GM21447 (cell line): ENCODE results near the gene RRN3.
"Not testable (repeated sequence)": the region's sequence is repeated elsewhere in the genome, so short reads cannot be mapped to it uniquely, and the experiment has no call there.

ENCODE experiments used
- ATAC-seq: cut with Tn5 transposase; IDR thresholded peaks from one replicate; pipeline ENCODE4 v1.9.1; 2021; ENCODE audit not compliant: unreplicated experiment

RRN3 gene

GRCh38 chr16:15053904-15054303 is 40.2 kb downstream of the RRN3 start:
- ATAC-seq = no peak

DNA sequence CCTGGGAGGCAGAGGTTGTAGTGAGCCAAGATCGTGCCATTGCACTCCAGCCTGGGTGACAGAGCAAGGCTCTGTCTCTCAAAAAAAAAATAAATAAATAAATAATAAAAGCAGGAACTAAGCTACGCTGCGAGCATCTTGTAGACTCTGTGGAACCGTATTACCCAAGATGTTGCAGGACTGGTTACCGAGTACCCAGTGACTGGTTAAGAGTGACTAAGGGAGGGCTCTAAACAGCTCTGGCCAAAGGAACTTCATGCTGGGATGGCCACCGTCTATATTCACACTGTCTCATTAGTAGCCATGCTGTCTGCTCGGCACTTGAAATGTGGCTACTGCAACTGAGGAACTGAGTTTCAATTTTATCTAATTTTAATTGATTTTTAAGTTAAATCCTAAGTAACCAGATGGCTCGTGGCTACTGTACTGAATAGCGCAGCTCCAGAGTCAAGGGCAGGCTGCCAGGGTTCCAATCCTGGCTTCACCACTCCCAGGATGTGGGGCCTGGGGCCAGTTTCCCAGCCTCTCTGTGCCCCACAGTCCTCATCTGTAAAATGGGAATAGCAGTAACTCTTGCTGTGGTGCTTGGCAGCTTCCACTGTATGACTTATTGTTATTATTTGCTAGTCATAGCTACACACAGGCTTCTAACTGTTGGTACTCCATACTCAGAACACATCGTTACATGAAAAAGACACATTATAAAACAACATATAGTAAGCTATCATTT is 41.2 kb downstream of the RRN3 start:
- no peak for ATAC-seq

DNA sequence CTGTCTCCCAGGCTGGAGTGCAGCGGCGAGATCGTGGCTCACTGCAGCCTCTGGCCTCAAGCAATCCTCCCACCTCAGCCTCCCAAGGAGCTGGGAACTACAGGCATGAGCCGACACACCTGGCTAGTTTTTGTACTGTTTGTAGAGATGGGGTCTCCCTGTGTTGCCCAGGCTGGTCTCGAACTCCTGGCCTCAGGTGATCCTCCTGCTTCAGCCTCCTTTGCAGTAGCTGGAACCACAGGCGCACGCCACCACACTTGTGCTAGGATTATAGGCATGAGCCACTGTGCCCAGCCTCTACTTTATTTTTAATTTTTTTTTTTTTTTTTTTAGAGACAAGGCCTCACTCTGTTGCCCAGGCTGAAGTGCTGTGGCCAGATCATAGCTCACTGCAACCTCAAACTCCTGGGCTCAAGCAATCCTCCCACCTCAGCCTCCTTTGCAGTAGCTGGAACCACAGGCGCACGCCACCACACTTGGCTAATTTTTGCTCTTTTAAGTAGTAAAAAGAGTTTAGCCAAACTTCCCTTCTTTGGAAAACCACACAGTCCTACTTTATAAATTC is 42.6 kb downstream of the RRN3 start:
- no peak for ATAC-seq

GRCh38 chr16:15050440-15050839 is 43.6 kb downstream of the RRN3 start:
- ATAC-seq = not testable (repeated sequence)

DNA sequence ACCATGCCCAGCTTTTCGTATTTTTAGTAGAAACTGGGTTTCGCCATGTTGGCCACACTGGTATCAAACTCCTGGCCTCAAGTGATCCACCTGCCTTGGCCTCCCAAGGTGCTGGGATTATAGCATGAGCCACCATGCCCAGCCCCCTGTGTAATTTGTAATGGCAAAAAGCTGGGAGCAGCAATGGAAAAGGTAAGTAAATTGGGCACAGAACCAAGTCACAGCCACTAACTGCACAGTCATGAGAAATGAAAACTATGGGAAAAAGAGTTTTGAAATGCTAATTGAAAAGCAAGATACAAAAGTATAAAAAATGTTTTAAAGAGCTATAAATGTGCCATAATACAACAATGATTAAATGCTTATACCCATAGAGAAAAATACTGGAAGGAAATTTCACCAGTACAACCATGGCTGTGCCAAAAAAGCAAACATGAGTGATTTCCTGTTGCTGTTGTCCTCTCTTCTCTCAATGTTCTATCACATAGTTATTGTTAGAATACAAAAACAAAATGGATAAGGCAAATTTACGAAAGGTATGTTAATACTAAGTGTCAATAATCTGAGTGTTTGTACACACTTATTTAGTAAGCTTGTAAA is 44.4 kb downstream of the RRN3 start:
- no peak for ATAC-seq

GRCh38 chr16:15046692-15047376 is 47.2 kb downstream of the RRN3 start:
- ATAC-seq = no peak

DNA sequence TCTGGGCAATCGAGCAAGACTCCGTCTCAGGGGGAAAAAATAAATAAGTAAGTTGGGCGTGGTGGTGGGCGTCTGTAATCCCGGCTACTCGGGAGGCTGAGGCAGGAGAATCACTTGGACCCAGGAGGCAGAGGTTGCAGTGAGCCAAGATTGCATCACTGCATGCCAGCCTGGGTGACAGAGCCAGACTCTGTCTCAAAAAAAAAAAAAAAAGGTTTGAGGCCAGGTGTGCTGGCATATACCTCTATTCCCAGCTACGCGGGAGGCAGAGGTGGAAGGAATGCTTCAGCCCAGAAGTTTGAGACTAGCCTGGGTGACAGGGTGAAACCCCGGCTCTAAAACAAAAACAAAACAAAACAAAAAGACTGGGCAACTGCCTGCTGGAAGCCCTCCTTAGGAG is 48.8 kb downstream of the RRN3 start:
- ATAC-seq = not testable (repeated sequence)

- ATAC-seq = no peak
Measured at GRCh38 chr16:15044286-15044685, 49.8 kb downstream of the RRN3 start.

GRCh38 chr16:15043344-15043743 is 50.7 kb downstream of the RRN3 start:
- no peak for ATAC-seq

- no peak for ATAC-seq
Measured at GRCh38 chr16:15041271-15042004, 52.6 kb downstream of the RRN3 start.

DNA sequence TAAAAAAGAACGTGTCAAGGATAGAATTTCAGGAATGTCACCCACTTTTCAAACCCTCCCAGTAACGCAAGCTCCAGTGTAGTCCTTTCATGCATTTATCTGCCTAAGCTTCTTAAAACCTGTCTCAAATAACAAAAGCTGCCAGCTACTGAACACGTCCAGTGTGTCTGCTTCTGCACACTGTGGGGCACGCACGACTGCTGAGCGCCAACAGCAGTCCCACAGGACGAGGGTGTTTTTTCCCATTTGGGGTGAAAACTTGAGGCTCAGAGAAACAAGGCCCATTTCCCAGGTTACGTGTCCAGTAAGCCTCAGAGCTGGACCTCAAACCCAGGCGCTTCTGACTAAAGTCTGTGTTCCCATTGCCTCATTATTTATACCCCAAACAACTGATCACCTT is 55.4 kb downstream of the RRN3 start:
- ATAC-seq = no peak

- no peak for ATAC-seq
Measured at GRCh38 chr16:15037745-15038144, 56.3 kb downstream of the RRN3 start.

- ATAC-seq = no peak
Measured at GRCh38 chr16:15037003-15037402, 57.1 kb downstream of the RRN3 start.

- no peak for ATAC-seq
Measured at GRCh38 chr16:15035163-15035729, 58.8 kb downstream of the RRN3 start.

DNA sequence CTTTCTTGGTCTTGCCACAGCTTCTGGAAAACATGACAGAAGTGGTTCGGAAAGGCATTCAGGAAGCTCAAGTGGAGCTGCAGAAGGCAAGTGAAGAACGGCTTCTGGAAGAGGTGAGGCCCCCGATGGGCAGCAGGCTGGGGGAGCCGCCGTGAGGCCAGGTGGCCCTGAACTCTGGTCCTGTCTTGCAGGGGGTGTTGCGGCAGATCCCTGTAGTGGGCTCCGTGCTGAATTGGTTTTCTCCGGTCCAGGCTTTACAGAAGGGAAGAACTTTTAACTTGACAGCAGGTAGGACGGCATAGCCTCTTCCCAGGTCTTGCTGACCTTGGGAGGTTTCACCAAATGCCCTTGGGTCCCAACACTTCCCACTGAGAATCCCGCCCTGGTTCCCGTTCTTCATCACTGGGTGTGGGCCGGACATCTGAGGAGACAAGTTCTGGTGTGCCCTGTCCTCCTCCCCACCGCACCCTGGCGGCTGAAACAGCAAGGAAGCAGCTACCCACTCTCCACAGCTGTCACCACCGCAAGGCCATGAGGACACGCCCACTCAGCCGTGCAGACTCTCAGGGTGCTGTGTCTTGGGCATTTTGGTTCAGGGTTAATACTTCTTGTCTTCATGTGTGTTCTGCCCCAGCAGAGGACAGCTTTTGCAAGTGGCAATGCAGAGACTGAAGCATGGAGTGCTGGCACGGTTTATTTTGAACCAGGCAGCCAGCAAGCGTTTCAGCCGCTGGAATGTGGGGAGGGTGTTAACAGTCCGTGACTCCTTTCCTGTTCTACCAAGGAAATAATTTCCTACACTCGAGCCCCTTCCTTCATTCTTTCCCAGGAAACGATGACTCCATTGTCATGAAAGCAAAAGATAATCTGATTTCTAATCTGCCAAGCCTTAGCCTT is 59.6 kb downstream of the RRN3 start:
- no peak for ATAC-seq

DNA sequence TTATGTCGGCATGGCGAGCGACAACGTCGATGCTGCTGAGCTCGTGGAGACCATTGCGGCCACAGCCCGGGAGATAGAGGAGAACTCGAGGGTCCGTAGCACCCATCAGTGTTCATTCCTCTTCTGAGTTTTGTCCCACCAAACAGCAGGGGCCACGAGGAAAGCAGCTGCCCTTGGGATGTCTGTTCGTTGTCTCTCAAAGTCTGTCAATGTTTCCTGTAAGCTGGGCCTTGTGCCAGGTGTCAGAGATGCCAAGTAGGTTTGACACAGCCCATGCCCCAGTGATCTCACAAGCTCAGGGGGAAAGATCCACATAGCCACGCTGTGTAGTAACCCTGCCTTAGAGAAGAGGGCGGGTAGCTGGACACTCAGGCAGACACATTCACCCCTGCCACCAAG is 60.8 kb downstream of the RRN3 start:
- ATAC-seq = no peak

DNA sequence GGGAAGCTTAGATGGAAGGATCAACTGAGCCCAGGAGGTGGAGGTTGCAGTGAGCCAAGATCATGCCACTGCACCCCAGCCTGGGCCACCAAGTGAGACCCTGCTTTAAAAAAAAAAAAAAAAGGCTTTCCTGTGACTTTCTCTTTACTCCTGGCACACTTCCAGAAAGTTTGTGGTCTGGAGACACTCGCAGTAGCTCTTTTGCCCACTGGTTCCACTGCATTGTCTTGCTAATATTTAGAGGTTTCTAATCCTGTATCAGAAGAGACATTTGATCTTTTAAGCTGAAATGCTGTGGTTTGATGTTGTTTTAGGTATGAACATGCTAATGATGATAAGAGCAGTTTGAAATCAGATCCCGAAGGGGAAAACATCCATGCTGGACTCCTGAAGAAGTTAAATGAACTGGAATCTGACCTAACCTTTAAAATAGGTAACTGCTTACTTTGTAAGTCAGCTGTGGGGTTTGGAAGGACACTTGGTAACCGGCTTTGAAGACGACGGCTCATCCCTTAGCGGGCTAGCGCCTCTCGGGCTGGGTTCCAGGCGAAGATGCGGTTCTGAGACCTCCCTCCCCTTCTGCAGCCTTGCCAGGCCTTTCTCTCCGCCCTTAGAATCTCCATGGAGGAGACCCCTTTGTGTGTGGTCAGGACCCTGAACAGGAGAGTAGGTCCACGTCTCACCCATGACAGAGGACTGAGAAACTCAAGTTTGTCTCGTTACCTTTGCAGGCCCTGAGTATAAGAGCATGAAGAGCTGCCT is 61.3 kb downstream of the RRN3 start:
- no peak for ATAC-seq

- ATAC-seq = no peak
Measured at GRCh38 chr16:15031586-15031985, 62.5 kb downstream of the RRN3 start.

DNA sequence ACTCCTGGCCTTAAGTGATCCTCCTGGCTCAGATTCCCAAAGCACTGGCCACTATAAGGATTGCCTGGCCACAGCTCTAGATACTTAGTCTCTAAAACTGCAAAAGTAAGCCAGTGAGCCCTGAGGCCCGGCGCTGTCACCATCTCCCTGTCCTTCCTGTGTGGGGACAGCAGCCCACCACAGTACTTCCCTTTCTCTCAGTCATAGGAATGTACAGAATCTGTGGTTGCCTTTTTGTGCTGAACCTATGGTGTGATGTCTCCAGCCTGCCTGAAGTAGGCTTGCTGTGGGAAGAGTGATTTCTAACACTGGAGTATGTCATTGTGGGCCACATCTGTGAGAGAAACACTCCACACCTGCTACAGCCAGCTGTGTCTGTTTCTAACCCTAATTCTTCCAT is 62.9 kb downstream of the RRN3 start:
- ATAC-seq = no peak
